ENCODE data around the gene MARK2. TPM values are rescaled to one million over a fixed set of nuclear protein-coding genes. Genes with fewer than 3 reads are reported as not detected.

Gene MARK2
- total RNA-seq, 1 donor from 2014 or later: 25.4 TPM

DNA sequence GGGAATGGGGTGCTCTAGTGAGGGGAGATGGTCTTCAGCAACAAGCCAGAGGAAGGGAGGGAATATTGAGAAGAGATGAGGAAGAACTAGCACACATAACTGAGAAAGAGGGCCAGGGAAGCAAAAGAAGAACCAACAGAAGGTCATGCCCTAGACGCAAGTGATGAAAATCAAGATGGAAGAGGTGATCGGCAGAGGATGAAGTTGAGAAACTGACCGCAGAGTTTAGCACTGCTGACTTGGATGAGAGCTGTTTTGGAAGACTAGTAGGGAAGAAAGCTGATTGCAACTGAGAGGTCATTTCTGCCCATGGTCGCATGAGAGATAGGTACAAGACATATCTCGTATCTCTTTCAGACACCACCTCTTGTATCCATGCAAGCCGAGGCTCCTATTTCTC is 22.7 kb upstream of the MARK2 start:
- TF ChIP-seq, protein P1, sequence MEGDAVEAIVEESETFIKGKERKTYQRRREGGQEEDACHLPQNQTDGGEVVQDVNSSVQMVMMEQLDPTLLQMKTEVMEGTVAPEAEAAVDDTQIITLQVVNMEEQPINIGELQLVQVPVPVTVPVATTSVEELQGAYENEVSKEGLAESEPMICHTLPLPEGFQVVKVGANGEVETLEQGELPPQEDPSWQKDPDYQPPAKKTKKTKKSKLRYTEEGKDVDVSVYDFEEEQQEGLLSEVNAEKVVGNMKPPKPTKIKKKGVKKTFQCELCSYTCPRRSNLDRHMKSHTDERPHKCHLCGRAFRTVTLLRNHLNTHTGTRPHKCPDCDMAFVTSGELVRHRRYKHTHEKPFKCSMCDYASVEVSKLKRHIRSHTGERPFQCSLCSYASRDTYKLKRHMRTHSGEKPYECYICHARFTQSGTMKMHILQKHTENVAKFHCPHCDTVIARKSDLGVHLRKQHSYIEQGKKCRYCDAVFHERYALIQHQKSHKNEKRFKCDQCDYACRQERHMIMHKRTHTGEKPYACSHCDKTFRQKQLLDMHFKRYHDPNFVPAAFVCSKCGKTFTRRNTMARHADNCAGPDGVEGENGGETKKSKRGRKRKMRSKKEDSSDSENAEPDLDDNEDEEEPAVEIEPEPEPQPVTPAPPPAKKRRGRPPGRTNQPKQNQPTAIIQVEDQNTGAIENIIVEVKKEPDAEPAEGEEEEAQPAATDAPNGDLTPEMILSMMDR (IDR thresholded peaks at IDR 0.05): no peak
- TF ChIP-seq EZH2phosphoT487 (IDR thresholded peaks at IDR 0.05): no peak
- no peak for TF ChIP-seq EZH2 (IDR thresholded peaks at IDR 0.05)
- DNase-seq (ENCODE audit: low spot score): no peak
- no peak overlapping the region for H3K27ac Mint-ChIP-seq
- Histone ChIP-seq H3K4me2 (no peak overlapping the region), H3K27ac (no peak overlapping the region), H3K36me3 (peaks cover 3% of the 10 kb centered on the region), H3K9me3 (ENCODE audit: low read depth) (no peaks in the 10 kb centered on the region), H2AFZ (replicated peaks) (no peak overlapping the region), H3K4me3 (no peak overlapping the region), H3F3A (ENCODE audit: low read depth) (peaks cover 22% of the 10 kb centered on the region), H3K79me2 (ENCODE audit: low read depth) (peaks cover 73% of the 10 kb centered on the region), H4K20me1 (ENCODE audit: low read depth) (peaks cover 66% of the 10 kb centered on the region), H3K27me3 (no peaks in the 10 kb centered on the region), H3K9ac (no peak overlapping the region), H3K4me1 (peaks cover 24% of the 10 kb centered on the region)
- no peak overlapping the region for H3K4me3 Mint-ChIP-seq
- H3K36me3 Mint-ChIP-seq: peaks cover 35% of the 10 kb centered on the region
- peaks cover 2% of the 10 kb centered on the region for H3K9me3 Mint-ChIP-seq
- H3K27me3 Mint-ChIP-seq (ENCODE audit: insufficient read depth, low read depth): peaks cover 1% of the 10 kb centered on the region
- peaks cover 32% of the 10 kb centered on the region for H3K4me1 Mint-ChIP-seq

DNA sequence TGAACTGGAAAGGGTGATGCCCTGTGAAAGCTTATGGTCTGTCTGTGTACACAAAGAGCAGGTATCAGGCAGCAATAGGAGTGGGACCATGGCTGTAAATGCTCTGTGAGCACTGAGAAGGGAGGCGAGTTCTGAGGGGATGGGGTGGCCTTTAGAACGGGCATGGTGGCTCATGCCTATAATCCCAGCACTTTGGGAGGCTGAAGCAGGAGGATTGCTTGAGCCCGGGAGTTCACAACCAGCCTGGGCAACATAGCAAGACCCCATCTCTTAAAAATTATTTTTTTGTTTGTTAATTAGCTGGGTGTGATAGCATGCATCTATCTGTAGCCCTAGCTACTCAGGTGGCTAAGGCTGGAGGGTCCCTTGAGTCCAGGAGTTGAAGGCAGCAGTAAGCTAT is 22.2 kb upstream of the MARK2 start:
- Mint-ChIP-seq H3K27ac (no peak overlapping the region), H3K36me3 (peaks cover 38% of the 10 kb centered on the region)

DNA sequence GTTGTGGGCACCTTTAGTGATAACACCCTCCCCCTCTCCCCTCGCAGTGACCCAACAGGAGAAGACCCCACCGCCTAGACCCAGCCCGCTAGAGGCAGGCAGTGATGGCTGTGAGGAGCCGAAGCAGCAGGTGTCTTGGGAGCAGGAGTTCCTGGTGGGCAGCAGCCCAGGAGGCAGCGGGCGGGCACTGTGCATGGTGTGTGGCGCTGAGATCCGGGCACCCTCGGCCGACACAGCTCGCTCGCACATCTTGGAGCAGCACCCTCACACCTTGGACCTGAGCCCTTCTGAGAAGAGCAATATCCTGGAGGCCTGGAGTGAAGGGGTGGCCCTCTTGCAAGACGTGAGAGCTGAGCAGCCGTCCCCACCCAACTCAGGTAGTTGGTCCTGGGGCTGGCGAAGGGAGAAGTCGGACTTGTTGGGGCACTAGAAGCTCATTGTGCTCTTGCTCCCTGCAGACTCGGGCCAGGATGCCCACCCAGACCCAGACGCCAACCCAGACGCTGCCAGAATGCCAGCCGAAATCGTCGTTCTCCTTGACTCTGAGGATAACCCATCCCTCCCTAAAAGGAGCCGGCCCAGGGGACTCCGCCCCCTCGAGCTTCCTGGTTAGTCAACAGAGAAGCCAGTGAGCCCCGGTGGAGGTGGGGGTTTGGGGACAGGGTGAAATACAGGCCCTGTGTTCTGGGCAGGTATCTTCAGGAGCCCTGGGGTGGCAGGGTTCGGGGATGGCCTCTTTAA is 21.0 kb upstream of the MARK2 start:
- Histone ChIP-seq H3F3A (ENCODE audit: low read depth) (peaks cover 4% of the 10 kb centered on the region), H3K27me3 (no peaks in the 10 kb centered on the region), H3K79me2 (ENCODE audit: low read depth) (peaks cover 62% of the 10 kb centered on the region), H3K9ac (no peak overlapping the region), H3K36me3 (peaks cover 3% of the 10 kb centered on the region), H2AFZ (replicated peaks) (no peak overlapping the region), H3K9me3 (ENCODE audit: low read depth) (no peaks in the 10 kb centered on the region), H3K4me3 (no peak overlapping the region), H4K20me1 (ENCODE audit: low read depth) (peaks cover 59% of the 10 kb centered on the region), H3K4me2 (no peak overlapping the region), H3K4me1 (peaks cover 10% of the 10 kb centered on the region), H3K27ac (no peak overlapping the region)
- Mint-ChIP-seq H3K27ac (no peak overlapping the region), H3K4me1 (peaks cover 18% of the 10 kb centered on the region), H3K4me3 (no peak overlapping the region), H3K27me3 (ENCODE audit: insufficient read depth, low read depth) (peaks cover 3% of the 10 kb centered on the region), H3K36me3 (peaks cover 45% of the 10 kb centered on the region), H3K9me3 (peaks cover 2% of the 10 kb centered on the region)
- no peak for TF ChIP-seq EZH2phosphoT487 (IDR thresholded peaks at IDR 0.05)
- TF ChIP-seq, protein P1 (IDR thresholded peaks at IDR 0.05): no peak
- no peak for TF ChIP-seq EZH2 (IDR thresholded peaks at IDR 0.05)
- DNase-seq (ENCODE audit: low spot score): no peak

More for the DNA sequence above, 22.2 kb upstream of the MARK2 start:
- Histone ChIP-seq H3K27me3 (no peaks in the 10 kb centered on the region), H3K9ac (no peak overlapping the region), H3K79me2 (ENCODE audit: low read depth) (peaks cover 71% of the 10 kb centered on the region), H3K4me1 (peaks cover 18% of the 10 kb centered on the region), H3K36me3 (peaks cover 3% of the 10 kb centered on the region), H3K27ac (no peak overlapping the region), H3K4me3 (no peak overlapping the region), H3F3A (ENCODE audit: low read depth) (peaks cover 16% of the 10 kb centered on the region), H3K4me2 (no peak overlapping the region), H2AFZ (replicated peaks) (no peak overlapping the region), H4K20me1 (ENCODE audit: low read depth) (peaks cover 64% of the 10 kb centered on the region), H3K9me3 (ENCODE audit: low read depth) (no peaks in the 10 kb centered on the region)
- Mint-ChIP-seq H3K4me3 (no peak overlapping the region), H3K4me1 (peaks cover 28% of the 10 kb centered on the region), H3K9me3 (peaks cover 2% of the 10 kb centered on the region), H3K27me3 (ENCODE audit: insufficient read depth, low read depth) (peaks cover 3% of the 10 kb centered on the region)
- no peak for DNase-seq (ENCODE audit: low spot score)
- no peak for TF ChIP-seq EZH2phosphoT487 (IDR thresholded peaks at IDR 0.05)
- TF ChIP-seq, protein P1 (IDR thresholded peaks at IDR 0.05): no peak
- TF ChIP-seq EZH2 (IDR thresholded peaks at IDR 0.05): no peak
